Measurements from ENCODE around the gene CA5A.

CA5A gene

DNA sequence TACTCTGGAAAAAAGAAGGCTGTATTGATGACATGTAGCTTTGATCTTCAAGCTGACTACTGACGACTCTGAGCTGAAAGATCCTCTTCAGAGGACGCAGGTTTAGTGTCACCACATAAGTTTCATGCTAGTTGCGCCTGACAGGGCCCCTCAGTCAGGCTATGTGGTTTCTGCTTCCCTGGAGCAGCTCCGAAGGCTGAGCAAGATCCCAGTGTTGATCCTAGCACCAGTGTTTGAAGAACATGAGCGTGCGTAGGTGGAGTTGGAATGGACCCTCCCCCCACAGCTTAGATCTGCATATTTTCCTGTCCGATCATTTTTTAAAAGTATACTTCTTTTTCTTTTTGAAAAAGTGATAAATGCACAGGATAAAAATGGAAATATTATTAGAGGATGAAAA lies 32.2 kb upstream of the CA5A start:
- DNase-seq (ENCODE audit: insufficient read length, low spot score) (no peak), FAIRE-seq (no peak)

GRCh38 chr16:87966685-87967185 lies 30.4 kb upstream of the CA5A start:
- DNase-seq (ENCODE audit: insufficient read length, low spot score) (no peak), FAIRE-seq (no peak)
- TF ChIP-seq, protein P1, sequence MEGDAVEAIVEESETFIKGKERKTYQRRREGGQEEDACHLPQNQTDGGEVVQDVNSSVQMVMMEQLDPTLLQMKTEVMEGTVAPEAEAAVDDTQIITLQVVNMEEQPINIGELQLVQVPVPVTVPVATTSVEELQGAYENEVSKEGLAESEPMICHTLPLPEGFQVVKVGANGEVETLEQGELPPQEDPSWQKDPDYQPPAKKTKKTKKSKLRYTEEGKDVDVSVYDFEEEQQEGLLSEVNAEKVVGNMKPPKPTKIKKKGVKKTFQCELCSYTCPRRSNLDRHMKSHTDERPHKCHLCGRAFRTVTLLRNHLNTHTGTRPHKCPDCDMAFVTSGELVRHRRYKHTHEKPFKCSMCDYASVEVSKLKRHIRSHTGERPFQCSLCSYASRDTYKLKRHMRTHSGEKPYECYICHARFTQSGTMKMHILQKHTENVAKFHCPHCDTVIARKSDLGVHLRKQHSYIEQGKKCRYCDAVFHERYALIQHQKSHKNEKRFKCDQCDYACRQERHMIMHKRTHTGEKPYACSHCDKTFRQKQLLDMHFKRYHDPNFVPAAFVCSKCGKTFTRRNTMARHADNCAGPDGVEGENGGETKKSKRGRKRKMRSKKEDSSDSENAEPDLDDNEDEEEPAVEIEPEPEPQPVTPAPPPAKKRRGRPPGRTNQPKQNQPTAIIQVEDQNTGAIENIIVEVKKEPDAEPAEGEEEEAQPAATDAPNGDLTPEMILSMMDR (IDR thresholded peaks at IDR 0.05; ENCODE audit: insufficient read depth, missing control alignments) = no peak

More for the DNA sequence above, 32.2 kb upstream of the CA5A start:
- TF ChIP-seq, protein P1 (IDR thresholded peaks at IDR 0.05; ENCODE audit: insufficient read depth, missing control alignments) = no peak

DNA sequence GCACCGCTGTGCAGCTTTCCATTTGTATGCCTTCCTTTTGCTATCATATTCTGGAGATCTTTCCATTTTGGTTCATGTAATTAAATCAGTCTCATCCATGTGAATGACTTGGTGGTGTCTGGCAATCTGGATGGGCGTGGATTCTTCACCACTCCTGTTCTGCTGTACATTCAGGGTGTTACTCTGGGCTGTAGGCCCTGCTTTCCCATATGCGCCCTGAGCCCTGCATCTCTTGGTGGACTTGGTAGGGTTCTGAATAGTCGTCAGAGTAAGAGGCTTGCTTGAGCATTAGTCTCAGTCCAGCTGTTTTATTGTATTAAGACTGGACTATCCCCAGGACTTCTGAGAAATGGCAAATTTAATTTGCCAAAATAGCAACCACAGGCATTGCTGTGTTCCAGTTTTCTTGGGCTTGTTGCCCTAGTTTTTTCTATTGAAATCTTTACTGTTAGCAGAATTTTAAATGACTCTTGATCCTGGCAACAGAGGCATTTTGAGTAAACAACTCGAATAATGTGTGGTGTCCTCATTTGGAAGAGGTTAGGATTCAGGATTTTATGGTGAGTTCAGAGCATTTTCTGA lies 29.8 kb upstream of the CA5A start:
- TF ChIP-seq, protein P1 (IDR thresholded peaks at IDR 0.05; ENCODE audit: insufficient read depth, missing control alignments) = no peak
- DNase-seq (ENCODE audit: insufficient read length, low spot score) (no peak), FAIRE-seq (no peak)

DNA sequence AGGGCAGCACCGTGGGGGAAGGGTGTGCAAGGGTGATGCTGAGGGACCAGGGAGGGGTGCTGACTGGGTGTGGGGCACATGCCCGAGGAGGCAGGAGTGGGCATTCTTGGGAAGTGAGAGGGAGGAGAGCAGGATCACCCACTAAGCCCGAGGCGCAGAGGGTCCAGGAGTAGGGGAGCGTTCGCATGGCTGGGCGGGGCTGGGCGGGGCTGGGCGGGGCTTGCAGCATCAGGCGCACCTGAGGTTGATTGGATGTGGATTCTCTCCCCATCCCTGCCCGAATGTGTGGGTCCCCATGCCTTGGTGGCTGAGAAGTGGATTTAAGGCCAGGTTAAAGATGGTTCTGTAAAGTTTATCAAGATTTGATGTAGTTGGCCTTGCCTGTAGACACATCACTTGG lies 29.1 kb upstream of the CA5A start:
- DNase-seq (ENCODE audit: insufficient read length, low spot score) (no peak), FAIRE-seq (no peak)
- TF ChIP-seq, protein P1 (IDR thresholded peaks at IDR 0.05; ENCODE audit: insufficient read depth, missing control alignments) = no peak

GRCh38 chr16:87964049-87964659 lies 27.8 kb upstream of the CA5A start:
- FAIRE-seq (no peak), DNase-seq (ENCODE audit: insufficient read length, low spot score) (no peak)
- TF ChIP-seq, protein P1 (IDR thresholded peaks at IDR 0.05; ENCODE audit: insufficient read depth, missing control alignments) = no peak

- TF ChIP-seq, protein P1 (IDR thresholded peaks at IDR 0.05; ENCODE audit: insufficient read depth, missing control alignments) = no peak
- DNase-seq (ENCODE audit: insufficient read length, low spot score) = no peak
- no peak for FAIRE-seq
Measured at GRCh38 chr16:87963400-87963799, 27.1 kb upstream of the CA5A start.

- no peak for DNase-seq (ENCODE audit: insufficient read length, low spot score)
- FAIRE-seq = no peak
- TF ChIP-seq, protein P1 (IDR thresholded peaks at IDR 0.05; ENCODE audit: insufficient read depth, missing control alignments) = no peak
Measured at GRCh38 chr16:87961623-87962022, 25.3 kb upstream of the CA5A start.

All from D721Med (cell line).